ENCODE results near the gene ARSG. TPM values are rescaled to one million over a fixed set of nuclear protein-coding genes. Genes with fewer than 3 reads are reported as not detected.
A peak's percentile ranks its signal among the peaks of the same experiment; 100 is the strongest.

Gene ARSG
- polyA plus RNA-seq, 3 donors: 3.8 to 6.0 (median 4.0) TPM

DNA sequence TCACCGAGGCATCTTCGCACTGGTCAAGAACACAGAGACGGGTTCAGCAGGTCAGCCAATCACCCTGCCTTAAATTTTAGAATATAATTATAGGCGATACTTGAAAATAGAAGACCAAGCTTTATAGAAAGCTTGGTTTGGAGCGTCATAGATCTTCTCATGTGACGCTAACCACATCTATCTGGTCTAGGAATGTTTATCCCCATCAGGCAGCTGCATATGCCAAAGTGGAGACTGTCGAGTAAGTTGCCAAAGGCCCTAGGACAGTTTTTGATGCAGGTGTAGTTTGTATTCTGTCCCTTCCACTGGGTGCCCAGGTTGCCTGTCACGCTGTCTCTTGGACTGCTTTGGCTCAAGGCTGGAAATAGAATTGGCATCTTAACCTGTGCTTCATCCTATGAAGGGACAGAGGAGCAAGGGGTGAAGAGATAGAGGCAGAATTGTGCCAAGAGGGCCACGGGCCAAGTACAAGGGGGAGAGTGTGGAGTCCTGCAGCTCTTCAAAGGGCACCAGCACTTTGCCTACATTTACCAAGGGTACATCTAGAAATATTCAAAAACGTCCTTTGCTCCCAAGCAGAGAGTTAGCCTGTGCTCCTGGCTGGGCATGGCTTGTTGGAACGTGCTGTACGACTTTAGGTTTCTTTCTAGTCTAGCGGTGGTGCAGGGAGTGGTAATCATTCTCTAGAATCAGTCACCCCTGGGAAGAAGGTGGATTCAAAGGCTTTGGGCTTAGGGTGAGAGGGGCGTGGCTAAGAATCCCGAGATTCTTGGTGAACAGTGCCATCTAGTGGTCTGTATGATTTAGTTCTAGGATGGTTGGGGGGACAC, 171.3 kb downstream of the ARSG start:
- DNase-seq (ENCODE audit: low read depth in 3 of 3, low spot score in 2 of 3): peak; percentile 77 to 81 (median 80)

- no peak for DNase-seq (ENCODE audit: low read depth in 3 of 3, low spot score in 2 of 3)
Measured at GRCh38 chr17:68463211-68464019, 172.1 kb downstream of the ARSG start.

DNA sequence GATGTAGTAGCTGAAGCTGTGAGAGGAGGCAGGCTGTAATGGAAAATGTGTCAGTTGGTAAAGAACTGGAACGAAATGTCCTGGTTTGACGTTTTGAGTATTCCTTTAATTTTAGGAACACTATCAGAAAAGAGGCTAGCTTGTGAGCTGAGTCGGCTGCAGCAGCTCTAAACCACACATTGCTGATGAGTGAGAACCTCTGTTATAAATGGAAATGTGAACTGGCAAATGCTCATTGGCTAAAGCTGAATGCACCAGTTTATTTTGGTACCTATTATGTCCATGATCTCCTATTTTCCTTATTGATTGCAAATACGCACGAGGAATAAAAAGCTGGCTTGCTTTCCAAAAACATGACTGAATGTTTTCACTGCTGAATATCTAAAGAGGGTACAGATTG, 177.0 kb downstream of the ARSG start:
- no peak for DNase-seq (ENCODE audit: low read depth in 3 of 3, low spot score in 2 of 3)

- DNase-seq (ENCODE audit: low read depth in 3 of 3, low spot score in 2 of 3): no peak
Measured at GRCh38 chr17:68468788-68469187, 177.5 kb downstream of the ARSG start.

Other genes with a start within 250 kb of the ARSG start
- gene AMZ2, start 43.5 kb upstream of the ARSG start, polyA plus RNA-seq (ENCODE audit: insufficient read length in 3 of 3): 10 to 100 TPM; 89.1 to 97.0 (median 91.5) TPM
- gene SLC16A6, start 368 bp upstream of the ARSG start, polyA plus RNA-seq (ENCODE audit: insufficient read length in 3 of 3): under 1 TPM; 0.51 to 0.85 (median 0.79) TPM
- gene WIPI1, start 166.0 kb downstream of the ARSG start, polyA plus RNA-seq (ENCODE audit: insufficient read length in 3 of 3): 10 to 100 TPM; 23.5 to 24.1 (median 23.5) TPM
- gene PRKAR1A, start 220.9 kb downstream of the ARSG start, polyA plus RNA-seq (ENCODE audit: insufficient read length in 3 of 3): 100 to 1,000 TPM; 390 to 426 (median 403) TPM

All from right renal cortex interstitium (tissue), 3 donors.